LHCN-M2 (cell line): ENCODE results near the gene PRPF6. TPM values are rescaled to one million over a fixed set of nuclear protein-coding genes. Genes with fewer than 3 reads are reported as not detected.

Experiments
- DNase-seq: peaks from one replicate; pipeline ENCODE4 v3.0.0-alpha.2; 2012; ENCODE audit warnings: low read depth
- total RNA-seq: library from RNA; depleted of rRNA; stranded (reverse); fragments of >200 nt; gene quantifications from 2 replicates; pipeline ENCODE4 v1.2.3, GENCODE V29; 2014

The PRPF6 gene
- total RNA-seq, 1 experiment from 2014 or later = 60.4 TPM

DNA sequence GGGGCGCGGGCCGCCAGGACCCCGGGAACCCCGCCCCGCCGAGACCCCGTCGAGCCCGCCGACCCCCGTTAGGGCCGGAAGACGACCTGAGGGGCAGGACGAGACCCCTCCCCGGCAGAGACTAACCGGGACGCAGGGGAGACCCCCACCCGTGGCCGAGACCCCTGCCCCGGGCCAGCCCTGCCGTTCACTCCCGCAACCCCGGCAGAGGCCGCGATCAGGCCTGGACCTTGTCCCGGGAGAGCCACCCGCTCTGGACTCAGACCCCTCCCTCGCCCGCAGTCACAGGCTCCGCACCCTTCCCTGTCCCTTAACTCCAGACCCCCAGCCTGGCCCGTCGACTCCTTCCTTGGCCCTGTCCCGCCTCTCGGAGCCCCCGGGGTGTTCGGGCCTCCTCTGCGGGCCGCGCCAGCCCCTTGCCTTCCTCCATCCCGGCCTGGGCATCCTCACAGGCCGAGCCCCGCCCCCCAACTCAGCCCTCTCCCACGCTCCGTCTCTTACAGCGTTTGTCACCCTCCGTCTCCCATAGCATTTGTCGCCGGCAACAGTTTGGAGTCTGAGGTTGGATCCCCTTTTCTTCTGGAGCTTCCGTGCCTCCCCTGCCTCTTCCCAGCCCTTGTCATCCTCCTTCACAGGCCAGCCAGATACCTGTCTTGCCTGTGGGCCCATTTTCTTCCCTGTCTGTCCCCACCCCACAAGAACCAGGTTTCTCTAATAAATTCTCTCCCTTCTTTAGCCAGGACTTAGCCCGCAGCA is 82.6 kb downstream of the PRPF6 start:
- no peak for DNase-seq

GRCh38 chr20:64064145-64064698 is 83.3 kb downstream of the PRPF6 start:
- peak; percentile 63 for DNase-seq

DNA sequence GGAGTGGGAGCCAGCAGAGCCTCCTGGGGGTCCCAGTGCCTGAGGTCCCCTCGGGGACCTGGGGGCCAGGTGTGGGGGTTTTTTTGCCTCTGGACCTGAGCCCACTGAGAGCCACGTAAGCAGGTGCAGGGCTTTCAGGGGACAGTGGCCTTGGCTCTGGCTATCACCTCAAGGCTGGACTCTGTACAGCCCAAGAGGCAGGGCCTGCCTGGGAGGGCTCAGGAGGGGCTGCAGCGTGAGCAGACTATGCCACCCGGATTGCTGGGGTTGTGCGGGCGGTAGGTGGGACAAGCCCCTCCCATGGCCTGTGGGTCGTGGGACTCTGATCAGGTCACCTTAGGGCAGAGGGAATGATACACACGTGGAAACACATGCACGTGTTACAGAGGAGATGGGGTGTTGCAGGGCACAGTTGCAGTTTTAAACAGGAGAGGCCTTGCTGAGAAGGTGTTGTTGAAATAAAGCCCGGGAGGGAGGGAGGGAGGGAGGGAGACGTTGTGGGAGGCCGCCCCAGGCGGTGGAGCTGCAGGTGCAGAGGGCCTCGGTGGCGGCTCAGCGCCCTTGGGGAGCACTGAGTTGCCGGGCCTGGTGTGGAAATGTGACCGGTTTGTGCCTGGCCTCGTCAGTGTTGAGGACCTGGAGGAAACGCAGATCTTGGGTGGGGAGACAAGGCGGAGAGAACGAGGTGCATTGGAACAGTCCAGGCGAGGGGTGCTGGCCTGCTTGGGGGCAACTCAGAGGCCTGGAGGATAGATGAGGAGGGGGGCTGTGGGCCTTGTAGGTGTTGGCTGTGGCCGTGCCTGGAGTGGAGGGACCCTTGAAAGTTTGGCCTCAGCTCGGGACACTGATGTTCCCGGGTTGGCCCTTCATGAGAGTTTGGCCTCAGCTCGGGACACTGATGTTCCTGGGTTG is 84.4 kb downstream of the PRPF6 start:
- DNase-seq = no peak

GRCh38 chr20:64065974-64066343 is 85.0 kb downstream of the PRPF6 start:
- peak; percentile 86 for DNase-seq

GRCh38 chr20:64067005-64067632 is 86.2 kb downstream of the PRPF6 start:
- no peak for DNase-seq

DNA sequence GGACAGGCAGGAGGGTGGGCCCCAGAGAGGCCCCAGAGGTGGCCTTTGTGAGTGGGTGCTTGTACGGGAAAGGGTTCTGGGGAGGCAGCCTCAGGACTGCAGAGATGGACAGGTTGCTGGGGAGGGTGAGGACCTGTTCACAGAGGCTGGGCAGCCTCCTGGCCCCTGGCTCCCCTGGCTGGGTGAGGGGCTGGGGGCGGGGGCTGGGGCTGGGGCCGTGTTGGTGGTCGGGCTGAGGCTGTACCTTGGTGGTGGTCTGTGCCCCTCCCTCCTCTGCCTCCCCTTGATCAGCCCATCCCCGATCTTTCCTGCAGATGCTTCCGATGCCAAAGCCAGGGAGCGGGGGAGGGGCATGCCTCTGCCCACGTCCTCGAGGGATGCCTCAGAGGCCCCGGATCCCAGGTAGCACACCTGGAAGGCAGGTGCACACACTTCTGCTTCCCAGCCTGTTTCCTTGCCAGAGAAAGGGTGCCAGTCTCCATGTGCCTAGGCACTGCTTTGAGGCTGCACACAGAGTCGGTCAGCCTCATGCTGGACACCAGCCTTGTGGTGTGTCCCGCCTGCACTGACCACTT is 86.9 kb downstream of the PRPF6 start:
- DNase-seq = no peak

- DNase-seq = no peak
These were observed 87.7 kb downstream of the PRPF6 start for GRCh38 chr20:64068386-64069208.

DNA sequence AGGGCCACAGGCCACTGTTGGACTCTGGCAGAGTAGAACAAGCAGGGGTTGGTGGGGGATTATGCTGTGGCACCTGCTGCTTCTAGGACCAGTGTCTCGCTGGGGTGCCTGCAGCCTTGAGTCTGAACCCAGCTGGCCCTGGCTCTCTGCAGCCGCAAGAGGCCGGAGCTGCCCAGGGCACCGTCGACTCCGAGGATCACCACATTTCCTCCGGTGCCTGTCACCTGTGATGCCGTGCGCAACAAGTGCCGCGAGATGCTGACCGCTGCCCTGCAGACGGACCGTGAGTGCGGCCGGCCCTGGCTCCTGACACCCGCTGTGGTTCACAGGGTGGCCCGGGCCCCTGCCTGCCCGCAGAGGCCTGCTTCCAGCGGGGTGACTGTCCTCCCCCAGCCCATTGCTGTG is 88.3 kb downstream of the PRPF6 start:
- no peak for DNase-seq

- DNase-seq = no peak
These were observed 88.8 kb downstream of the PRPF6 start for GRCh38 chr20:64069614-64070243.

- DNase-seq = no peak
These were observed 89.5 kb downstream of the PRPF6 start for GRCh38 chr20:64070244-64070993.

DNA sequence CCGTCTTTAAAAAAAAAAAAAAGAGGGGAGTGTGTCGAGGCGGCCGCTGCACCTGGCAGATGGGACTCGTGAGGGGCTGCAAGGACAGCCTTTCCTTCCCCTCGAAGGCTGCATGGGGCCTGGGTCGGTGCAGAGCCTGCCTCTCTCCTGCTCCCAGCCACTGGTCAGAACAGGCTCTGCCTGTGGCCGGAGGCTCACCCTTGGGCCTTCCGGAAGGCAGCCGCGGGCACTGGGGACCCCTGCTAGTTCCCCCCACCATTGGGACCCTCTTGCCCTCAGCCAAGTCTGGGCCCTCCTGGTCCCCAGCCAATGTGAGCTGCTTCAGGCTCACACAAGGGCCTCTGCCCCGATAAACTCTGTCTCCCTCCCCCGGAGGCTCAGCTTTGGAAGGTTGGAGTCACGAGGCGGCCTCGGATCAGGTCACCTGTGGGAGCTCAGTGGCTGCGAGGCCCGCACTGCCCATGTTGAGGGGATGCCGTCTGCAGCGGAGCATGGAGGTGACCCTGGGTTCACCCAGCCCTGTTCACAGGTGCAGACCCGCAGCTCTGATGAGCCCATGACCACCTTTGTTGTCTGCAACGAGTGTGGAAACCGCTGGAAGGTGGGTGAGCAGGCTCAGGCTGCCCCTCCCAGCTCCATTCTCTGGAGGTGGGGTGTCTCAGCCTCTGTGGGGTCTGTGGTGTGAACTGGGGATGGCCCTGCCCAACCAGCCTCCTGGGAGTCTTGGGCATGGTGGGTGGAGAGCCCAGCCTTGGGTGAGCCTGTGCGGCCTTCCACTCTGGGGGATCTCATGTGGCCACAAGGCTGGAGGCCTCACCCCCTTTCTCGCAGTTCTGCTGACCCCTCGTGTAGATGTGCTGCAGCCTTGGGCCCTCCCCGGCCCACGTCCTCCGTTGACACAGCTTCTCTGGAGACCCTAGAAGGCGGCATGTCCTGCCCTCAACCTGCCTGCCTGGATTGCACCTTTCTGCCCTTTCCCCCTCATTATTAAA is 90.7 kb downstream of the PRPF6 start:
- no peak for DNase-seq

DNA sequence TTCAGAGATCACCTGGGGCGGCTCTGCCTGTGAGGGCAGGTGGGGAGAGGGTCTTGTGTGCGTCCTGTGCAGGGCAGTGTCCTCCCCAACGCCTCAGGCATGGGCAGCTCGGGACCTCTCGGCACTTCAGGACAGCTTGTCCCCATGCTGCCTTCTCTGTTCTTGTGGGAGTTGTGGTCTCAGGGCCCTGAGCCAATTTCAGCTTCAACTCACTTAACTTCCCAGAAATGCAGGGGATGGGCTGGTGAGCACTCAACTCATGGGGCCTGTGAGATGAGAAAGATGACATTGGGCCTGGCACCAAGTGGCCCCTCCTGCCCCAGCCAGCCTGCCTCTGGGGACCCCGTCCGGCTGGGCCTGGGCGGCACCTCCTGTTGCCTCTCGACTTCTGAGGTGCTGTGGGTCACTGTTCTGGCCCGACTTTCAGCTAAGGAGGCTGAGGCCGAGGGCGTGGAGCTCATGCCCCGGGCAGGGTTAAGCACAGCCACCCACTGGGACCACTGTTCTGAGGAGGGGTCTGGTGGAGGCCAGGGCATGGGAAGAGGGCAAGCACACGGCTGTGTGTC is 91.6 kb downstream of the PRPF6 start:
- no peak for DNase-seq

GRCh38 chr20:64073476-64074183 is 92.7 kb downstream of the PRPF6 start:
- no peak for DNase-seq

GRCh38 chr20:64074184-64074789 is 93.4 kb downstream of the PRPF6 start:
- no peak for DNase-seq

GRCh38 chr20:64074963-64075362 is 94.0 kb downstream of the PRPF6 start:
- no peak for DNase-seq

GRCh38 chr20:64075556-64075955 is 94.6 kb downstream of the PRPF6 start:
- DNase-seq = no peak
